ENCODE results near the gene SHB. TPM values are rescaled to one million over a fixed set of nuclear protein-coding genes. Genes with fewer than 3 reads are reported as not detected.
A peak's percentile ranks its signal among the peaks of the same experiment; 100 is the strongest.

SHB gene
- total RNA-seq, 1 donor from 2014 or later: 3.1 TPM

DNA sequence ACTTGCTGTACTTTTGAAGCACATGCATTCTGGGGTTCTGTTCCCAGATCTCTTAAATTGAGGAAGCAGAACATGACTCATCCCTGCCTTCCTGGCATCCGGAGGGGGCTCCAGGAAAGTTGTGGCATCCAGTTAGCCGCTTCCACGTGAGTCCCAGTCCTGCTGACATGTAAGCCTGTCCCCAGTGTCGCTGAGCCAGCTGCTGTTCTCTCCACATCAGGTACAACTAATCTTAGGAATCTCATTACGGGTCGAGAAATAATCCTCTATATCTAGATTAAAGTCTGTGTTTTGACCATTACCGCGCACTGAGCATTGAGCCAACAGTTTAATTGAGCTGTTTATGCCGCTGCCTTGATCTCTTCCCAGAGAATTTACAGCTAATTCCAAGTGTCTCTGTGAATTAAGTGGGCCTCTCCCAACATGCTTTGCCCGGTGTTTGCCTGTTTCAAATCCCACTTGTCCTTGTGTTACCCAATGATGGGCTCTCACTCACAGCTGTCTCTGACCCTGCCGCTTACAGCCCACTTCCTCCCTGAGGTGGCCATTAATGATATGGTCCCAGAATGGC, 10.5 kb upstream of the SHB start:
- Histone ChIP-seq H3K4me1 (ENCODE audit: control insufficient read depth in 3 of 3, insufficient read depth in 3 of 3, low read length in 3 of 3) (peaks cover 16 to 23% (median 22%) of the 10 kb centered on the region in 3 donors), H3K36me3 (ENCODE audit: control insufficient read depth in 3 of 3, insufficient read depth in 3 of 3, low read length in 3 of 3) (no peaks in the 10 kb centered on the region), H3K9me3 (ENCODE audit: control insufficient read depth in 3 of 3, low read length in 3 of 3) (no peaks in the 10 kb centered on the region), H3K4me3 (ENCODE audit: low read length in 3 of 3) (no peak overlapping the region), H3K27me3 (ENCODE audit: control insufficient read depth in 3 of 3, insufficient read depth in 3 of 3, low read length in 3 of 3) (no peaks in the 10 kb centered on the region), H3K27ac (ENCODE audit: low read depth, low read length) (peak overlapping the region; percentile 45), H3K9ac (ENCODE audit: low read depth in 1 of 3, low read length in 3 of 3) (peak overlapping the region in 1 of 3 donors; percentile 14)

DNA sequence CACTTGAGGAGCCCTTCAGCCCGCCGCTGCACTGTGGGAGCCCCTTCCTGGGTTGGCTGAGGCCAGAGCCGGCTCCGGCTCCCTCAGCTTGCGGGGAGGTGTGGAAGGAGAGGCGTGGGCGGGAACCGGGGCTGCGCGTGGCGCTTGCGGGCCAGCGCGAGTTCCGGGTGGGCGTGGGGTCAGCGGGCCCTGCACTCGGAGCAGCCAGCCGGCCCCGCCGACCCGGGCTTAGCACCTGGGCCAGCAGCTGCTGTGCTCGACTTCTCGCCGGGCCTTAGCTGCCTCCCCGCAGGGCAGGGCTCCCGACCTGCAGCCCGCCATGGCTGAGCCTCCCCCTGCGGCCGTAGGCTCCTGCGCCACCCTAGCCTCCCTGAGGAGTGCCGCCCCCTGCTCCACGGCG, 6.2 kb upstream of the SHB start:
- Histone ChIP-seq H3K27ac (ENCODE audit: low read depth, low read length) (no peak overlapping the region), H3K4me3 (ENCODE audit: low read length in 3 of 3) (no peak overlapping the region), H3K4me1 (ENCODE audit: control insufficient read depth in 3 of 3, insufficient read depth in 3 of 3, low read length in 3 of 3) (peaks cover 14 to 18% (median 16%) of the 10 kb centered on the region in 3 donors), H3K36me3 (ENCODE audit: control insufficient read depth in 3 of 3, insufficient read depth in 3 of 3, low read length in 3 of 3) (no peaks in the 10 kb centered on the region), H3K9ac (ENCODE audit: low read depth in 1 of 3, low read length in 3 of 3) (no peak overlapping the region), H3K27me3 (ENCODE audit: control insufficient read depth in 3 of 3, insufficient read depth in 3 of 3, low read length in 3 of 3) (no peaks in the 10 kb centered on the region), H3K9me3 (ENCODE audit: control insufficient read depth in 3 of 3, low read length in 3 of 3) (no peaks in the 10 kb centered on the region)

DNA sequence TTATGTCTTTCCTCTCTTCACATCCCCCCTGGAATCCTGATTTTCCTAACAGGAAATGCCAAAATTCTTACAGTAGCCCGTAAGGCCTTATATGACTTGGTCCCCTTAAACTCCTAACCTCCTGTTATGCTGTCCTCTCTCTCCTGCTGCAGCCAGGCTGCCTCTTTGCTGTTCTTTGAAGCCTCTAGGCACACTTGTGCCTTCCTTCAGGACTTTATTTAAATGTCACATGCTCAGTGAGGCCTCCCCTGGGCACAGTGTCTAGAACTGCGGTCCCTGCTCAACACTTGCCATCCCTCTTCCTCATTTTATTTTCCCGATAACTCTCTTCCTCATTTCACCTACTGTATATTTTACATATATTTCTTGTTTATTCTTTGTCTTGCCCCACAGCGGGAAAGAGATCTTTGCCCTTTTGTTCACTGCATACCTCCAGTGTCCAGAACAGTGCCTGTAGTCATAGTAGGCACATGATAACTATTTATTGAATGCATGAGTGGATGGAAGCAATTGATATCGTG, 5.5 kb upstream of the SHB start:
- Histone ChIP-seq H3K4me3 (ENCODE audit: low read length in 3 of 3) (no peak overlapping the region), H3K9me3 (ENCODE audit: control insufficient read depth in 3 of 3, low read length in 3 of 3) (no peaks in the 10 kb centered on the region), H3K36me3 (ENCODE audit: control insufficient read depth in 3 of 3, insufficient read depth in 3 of 3, low read length in 3 of 3) (no peaks in the 10 kb centered on the region), H3K27ac (ENCODE audit: low read depth, low read length) (no peak overlapping the region), H3K4me1 (ENCODE audit: control insufficient read depth in 3 of 3, insufficient read depth in 3 of 3, low read length in 3 of 3) (peaks cover 15 to 17% (median 15%) of the 10 kb centered on the region in 3 donors), H3K9ac (ENCODE audit: low read depth in 1 of 3, low read length in 3 of 3) (no peak overlapping the region), H3K27me3 (ENCODE audit: control insufficient read depth in 3 of 3, insufficient read depth in 3 of 3, low read length in 3 of 3) (no peaks in the 10 kb centered on the region)

DNA sequence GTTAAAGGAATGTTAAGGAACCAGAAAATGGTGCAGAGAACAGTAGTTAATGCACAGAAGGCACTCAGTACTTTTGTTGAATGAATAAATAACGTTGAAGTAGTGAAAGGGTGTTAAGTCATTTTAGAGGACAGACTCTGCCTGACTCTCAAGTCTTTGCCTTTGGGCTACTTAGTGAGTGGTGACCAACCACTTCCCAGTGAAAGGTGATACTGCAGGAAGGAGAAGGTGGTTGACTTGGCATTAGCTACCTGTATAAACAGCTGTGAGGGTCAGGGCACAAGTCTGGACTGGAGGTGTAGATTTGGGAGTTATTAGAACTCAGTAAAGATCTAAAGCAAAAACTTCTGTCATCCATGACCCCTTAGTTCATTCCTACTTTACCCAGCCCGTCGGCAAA, 4.9 kb upstream of the SHB start:
- Histone ChIP-seq H3K27me3 (ENCODE audit: control insufficient read depth in 3 of 3, insufficient read depth in 3 of 3, low read length in 3 of 3) (no peaks in the 10 kb centered on the region), H3K9me3 (ENCODE audit: control insufficient read depth in 3 of 3, low read length in 3 of 3) (no peaks in the 10 kb centered on the region), H3K4me1 (ENCODE audit: control insufficient read depth in 3 of 3, insufficient read depth in 3 of 3, low read length in 3 of 3) (peaks cover 9 to 14% (median 13%) of the 10 kb centered on the region in 3 donors), H3K36me3 (ENCODE audit: control insufficient read depth in 3 of 3, insufficient read depth in 3 of 3, low read length in 3 of 3) (no peaks in the 10 kb centered on the region), H3K4me3 (ENCODE audit: low read length in 3 of 3) (no peak overlapping the region), H3K27ac (ENCODE audit: low read depth, low read length) (no peak overlapping the region), H3K9ac (ENCODE audit: low read depth in 1 of 3, low read length in 3 of 3) (no peak overlapping the region)

DNA sequence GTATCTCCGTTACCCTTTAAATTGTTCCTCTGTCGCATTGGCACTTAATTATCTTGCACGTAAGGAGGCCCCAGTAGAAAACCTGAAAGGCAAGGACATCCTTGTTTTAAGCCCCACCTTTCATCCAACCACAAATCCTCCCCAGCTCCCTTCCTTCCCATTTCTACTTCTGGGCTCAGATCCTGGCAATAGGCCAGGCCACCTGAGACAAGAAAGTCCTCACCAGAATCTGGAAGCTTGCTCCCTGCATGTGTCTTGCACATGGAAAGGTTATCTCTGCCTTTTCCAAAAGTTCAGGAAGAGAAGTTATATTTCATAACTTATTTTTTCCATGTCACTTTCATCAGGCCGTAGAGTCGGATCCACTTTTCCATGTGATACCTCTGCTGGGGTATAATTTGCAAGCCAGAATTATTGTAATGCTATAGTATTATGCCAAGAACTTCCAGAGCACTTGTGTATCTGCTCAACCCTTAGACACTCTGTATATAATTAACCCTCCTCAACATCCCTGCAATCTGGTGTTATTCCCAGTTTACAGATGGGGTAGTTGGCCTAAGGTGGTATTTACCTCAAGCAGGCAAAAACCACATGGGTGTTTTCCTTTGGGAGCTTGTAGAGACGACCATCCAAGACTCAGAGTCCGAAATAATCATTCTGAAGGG, 2.6 kb upstream of the SHB start:
- H3K9ac ChIP-seq (ENCODE audit: low read depth in 1 of 3, low read length in 3 of 3): no peak overlapping the region
- no peak overlapping the region for H3K27ac ChIP-seq (ENCODE audit: low read depth, low read length)
- H3K4me1 ChIP-seq (ENCODE audit: control insufficient read depth in 3 of 3, insufficient read depth in 3 of 3, low read length in 3 of 3): peaks cover 23 to 30% (median 24%) of the 10 kb centered on the region in 3 donors
- H3K4me3 ChIP-seq (ENCODE audit: low read length in 3 of 3): no peak overlapping the region
- H3K27me3 ChIP-seq (ENCODE audit: control insufficient read depth in 3 of 3, insufficient read depth in 3 of 3, low read length in 3 of 3): no peaks in the 10 kb centered on the region
- H3K36me3 ChIP-seq (ENCODE audit: control insufficient read depth in 3 of 3, insufficient read depth in 3 of 3, low read length in 3 of 3): no peaks in the 10 kb centered on the region
- no peaks in the 10 kb centered on the region for H3K9me3 ChIP-seq (ENCODE audit: control insufficient read depth in 3 of 3, low read length in 3 of 3)

DNA sequence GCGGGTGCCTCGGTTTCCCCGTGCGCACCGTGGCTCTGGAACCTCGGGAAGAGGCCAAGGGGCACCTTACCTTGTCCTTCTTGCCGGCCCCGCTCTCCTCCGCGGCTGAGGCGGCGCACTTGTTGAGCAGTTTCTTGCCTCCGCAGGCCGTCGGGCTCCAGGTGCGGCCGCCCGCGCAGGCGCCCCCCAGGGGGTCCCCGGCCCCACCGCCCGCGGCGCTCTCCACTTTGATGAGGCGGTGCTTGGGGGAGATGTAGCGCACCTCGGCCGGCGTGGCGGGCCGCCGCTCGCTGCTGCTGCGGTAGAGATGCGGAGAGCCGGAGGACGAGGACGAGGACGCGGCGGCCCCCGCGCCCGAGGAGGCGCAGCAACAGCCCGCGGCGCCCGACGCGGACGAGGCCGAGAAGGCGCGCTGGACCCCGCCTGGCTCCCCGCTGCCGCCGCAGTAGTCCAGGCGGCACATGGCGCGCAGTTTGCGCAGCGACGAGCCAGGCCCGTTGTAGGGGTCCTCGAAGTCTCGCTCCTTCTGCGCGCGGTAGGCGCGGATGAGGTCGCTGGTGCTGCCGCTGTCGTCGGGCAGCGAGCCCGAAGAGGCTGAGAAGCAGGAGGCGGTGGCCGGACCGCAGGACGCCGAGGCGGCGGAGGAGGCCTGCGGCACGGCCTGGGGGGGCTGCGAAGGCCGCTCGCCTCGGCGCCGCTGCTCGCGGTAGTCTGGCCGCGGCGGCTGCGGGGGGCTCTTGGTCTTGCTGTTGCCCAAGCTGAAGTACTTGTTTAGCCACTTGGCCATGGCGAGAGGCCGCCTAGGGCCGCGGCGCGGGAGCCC, 957 bp downstream of the SHB start:
- Histone ChIP-seq H3K9me3 (ENCODE audit: control insufficient read depth in 3 of 3, low read length in 3 of 3) (no peaks in the 10 kb centered on the region), H3K4me1 (ENCODE audit: control insufficient read depth in 3 of 3, insufficient read depth in 3 of 3, low read length in 3 of 3) (peaks cover 29 to 48% (median 48%) of the 10 kb centered on the region in 3 donors), H3K27ac (ENCODE audit: low read depth, low read length) (peak overlapping the region; percentile 79), H3K4me3 (ENCODE audit: low read length in 3 of 3) (peak overlapping the region; percentile 63 to 78 (median 76)), H3K9ac (ENCODE audit: low read depth in 1 of 3, low read length in 3 of 3) (peak overlapping the region; percentile 54 to 83 (median 73)), H3K36me3 (ENCODE audit: control insufficient read depth in 3 of 3, insufficient read depth in 3 of 3, low read length in 3 of 3) (no peaks in the 10 kb centered on the region), H3K27me3 (ENCODE audit: control insufficient read depth in 3 of 3, insufficient read depth in 3 of 3, low read length in 3 of 3) (no peaks in the 10 kb centered on the region)

DNA sequence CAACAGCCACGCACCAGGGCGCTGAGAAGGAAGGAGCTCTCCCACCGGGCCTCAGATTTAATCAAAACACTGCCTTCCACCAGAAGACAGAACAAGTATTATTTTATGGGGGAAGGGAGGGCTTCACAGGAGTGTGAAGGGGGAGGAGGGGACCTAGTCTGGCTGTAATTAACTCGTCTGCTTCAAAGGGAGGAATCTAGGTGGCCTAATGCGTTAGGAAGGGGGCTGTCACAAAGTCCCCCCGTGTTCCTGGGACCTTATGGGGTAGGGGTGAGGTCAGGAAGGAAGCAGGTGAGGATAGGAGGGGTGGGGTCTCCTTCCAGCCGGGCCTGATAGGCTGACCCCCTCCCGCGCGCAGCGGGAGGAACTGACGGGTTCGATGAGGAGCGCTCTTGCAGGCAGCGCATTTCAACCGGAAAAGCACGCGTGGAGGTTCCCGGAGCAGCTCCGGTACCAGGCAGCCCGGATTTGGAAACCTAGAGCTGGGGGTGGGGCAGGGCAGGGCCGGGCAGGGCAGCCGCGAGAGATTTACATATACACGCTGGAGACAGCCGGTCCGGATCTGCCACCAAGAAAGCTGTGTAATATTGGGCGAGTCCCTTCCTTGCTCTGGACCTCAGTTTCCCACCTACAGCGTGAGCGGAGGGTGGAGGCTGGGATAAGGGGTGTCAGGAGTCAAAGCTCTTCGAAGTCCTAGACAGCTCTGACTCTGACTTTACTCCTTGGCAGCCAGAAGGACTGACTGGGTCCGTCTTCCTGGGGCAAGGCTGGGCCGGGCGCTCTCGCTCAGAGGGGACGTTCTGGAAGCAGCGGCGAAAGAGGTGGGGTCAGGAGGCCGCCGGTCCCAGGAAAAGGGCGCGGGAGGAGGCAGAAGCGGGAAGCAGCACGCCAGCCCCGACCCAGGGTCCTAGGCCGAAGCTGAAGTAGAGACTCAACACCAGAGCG, 1.8 kb downstream of the SHB start:
- Histone ChIP-seq H3K27ac (ENCODE audit: low read depth, low read length) (peak overlapping the region; percentile 79), H3K36me3 (ENCODE audit: control insufficient read depth in 3 of 3, insufficient read depth in 3 of 3, low read length in 3 of 3) (no peaks in the 10 kb centered on the region), H3K9me3 (ENCODE audit: control insufficient read depth in 3 of 3, low read length in 3 of 3) (no peaks in the 10 kb centered on the region), H3K27me3 (ENCODE audit: control insufficient read depth in 3 of 3, insufficient read depth in 3 of 3, low read length in 3 of 3) (no peaks in the 10 kb centered on the region), H3K4me1 (ENCODE audit: control insufficient read depth in 3 of 3, insufficient read depth in 3 of 3, low read length in 3 of 3) (peaks cover 33 to 57% (median 56%) of the 10 kb centered on the region in 3 donors), H3K9ac (ENCODE audit: low read depth in 1 of 3, low read length in 3 of 3) (peak overlapping the region; percentile 61 to 83 (median 73)), H3K4me3 (ENCODE audit: low read length in 3 of 3) (peak overlapping the region; percentile 63 to 78 (median 76))

DNA sequence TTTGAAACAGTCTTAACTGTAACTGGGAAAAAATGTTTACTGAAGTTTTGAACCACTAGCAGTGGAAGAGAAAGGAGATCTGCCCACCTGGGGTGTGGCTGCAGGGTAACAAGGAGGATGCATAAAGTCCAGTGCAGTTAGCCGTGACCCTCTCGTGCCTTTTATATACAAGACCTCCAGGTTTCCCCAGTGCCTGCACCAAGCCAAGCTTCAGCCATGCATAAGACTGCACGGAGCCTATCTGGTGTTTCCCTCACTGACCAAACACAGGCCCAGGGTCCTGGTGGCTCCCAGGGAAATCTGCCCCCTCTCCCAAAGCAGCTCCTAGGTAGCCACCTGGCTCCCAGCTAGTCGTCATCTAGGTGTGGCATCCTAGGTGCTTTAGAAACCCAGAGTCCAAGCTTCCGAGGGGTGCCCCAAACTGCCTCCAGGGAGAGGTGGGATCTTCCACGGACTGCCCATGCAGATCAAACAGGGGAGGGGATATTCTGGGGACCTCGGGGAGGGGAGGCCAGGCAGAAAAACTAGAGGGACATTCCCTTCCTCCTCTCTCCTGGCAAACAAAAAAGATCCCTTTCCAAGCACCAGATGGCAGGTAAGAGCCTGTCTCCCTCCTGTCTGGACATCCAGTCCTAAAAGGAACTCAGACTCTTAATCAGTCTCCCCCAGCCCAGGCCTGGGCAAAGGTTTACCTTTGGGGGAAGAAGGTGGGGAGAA, 2.7 kb downstream of the SHB start:
- peak overlapping the region; percentile 61 to 83 (median 73) for H3K9ac ChIP-seq (ENCODE audit: low read depth in 1 of 3, low read length in 3 of 3)
- H3K9me3 ChIP-seq (ENCODE audit: control insufficient read depth in 3 of 3, low read length in 3 of 3): no peaks in the 10 kb centered on the region
- H3K27me3 ChIP-seq (ENCODE audit: control insufficient read depth in 3 of 3, insufficient read depth in 3 of 3, low read length in 3 of 3): no peaks in the 10 kb centered on the region
- H3K27ac ChIP-seq (ENCODE audit: low read depth, low read length): peak overlapping the region; percentile 79
- H3K4me3 ChIP-seq (ENCODE audit: low read length in 3 of 3): peak overlapping the region; percentile 63 to 78 (median 76)
- H3K4me1 ChIP-seq (ENCODE audit: control insufficient read depth in 3 of 3, insufficient read depth in 3 of 3, low read length in 3 of 3): peaks cover 35 to 65% (median 57%) of the 10 kb centered on the region in 3 donors
- no peaks in the 10 kb centered on the region for H3K36me3 ChIP-seq (ENCODE audit: control insufficient read depth in 3 of 3, insufficient read depth in 3 of 3, low read length in 3 of 3)
